Mesothelial cell of epicardium (in vitro differentiated cells): Measurements from ENCODE around the gene ZBTB24. TPM values are rescaled to one million over a fixed set of nuclear protein-coding genes. Genes with fewer than 3 reads are reported as not detected.

Source experiments
- DNase-seq, 2 experiments: peaks; one replicate each; pipeline ENCODE4 v3.0.0; 2021; ENCODE audit warnings: low spot score in 2 of 2; ENCODE audit not compliant: unreplicated experiment in 2 of 2
- H3K27ac Mint-ChIP-seq: 2 replicates; pipeline ENCODE4 v1.8.0; 2021; ENCODE audit warnings: mixed read lengths
- H3K27me3 Mint-ChIP-seq: 2 replicates; pipeline ENCODE4 v1.8.0; 2021; ENCODE audit warnings: low read depth, mixed read lengths
- H3K36me3 Mint-ChIP-seq: 2 replicates; pipeline ENCODE4 v1.8.0; 2021; ENCODE audit warnings: mixed read lengths
- H3K4me1 Mint-ChIP-seq: 2 replicates; pipeline ENCODE4 v1.8.0; 2021; ENCODE audit warnings: mixed read lengths
- H3K4me3 Mint-ChIP-seq: 2 replicates; pipeline ENCODE4 v1.8.0; 2021; ENCODE audit warnings: mild to moderate bottlenecking, moderate library complexity, mixed read lengths
- H3K9me3 Mint-ChIP-seq: 2 replicates; pipeline ENCODE4 v1.8.0; 2021; ENCODE audit warnings: mixed read lengths
- CTCF ChIP-seq: fragments of 200-600 bp; sonication (generic); IDR thresholded peaks from one replicate; pipeline ENCODE4 v1.5.0; 2021; ENCODE audit warnings: antibody characterized with exemption; ENCODE audit not compliant: unreplicated experiment
- total RNA-seq: library from RNA; stranded (reverse); gene quantifications from 3 replicates; pipeline ENCODE4 v1.2.1, GENCODE V29; 2021

The ZBTB24 gene
- total RNA-seq, 1 donor from 2014 or later = 9.1 TPM

GRCh38 chr6:109474995-109475394 is 8.0 kb downstream of the ZBTB24 start:
- Mint-ChIP-seq H3K9me3 (no peaks in the 10 kb centered on the region), H3K36me3 (peaks cover 46% of the 10 kb centered on the region), H3K27me3 (no peaks in the 10 kb centered on the region), H3K4me1 (peaks cover 21% of the 10 kb centered on the region), H3K27ac (no peak overlapping the region), H3K4me3 (no peak overlapping the region)
- DNase-seq = no peak
- TF ChIP-seq CTCF = no peak

- no peaks in the 10 kb centered on the region for H3K9me3 Mint-ChIP-seq
- H3K27ac Mint-ChIP-seq = no peak overlapping the region
- DNase-seq = no peak
- no peak for TF ChIP-seq CTCF
- no peaks in the 10 kb centered on the region for H3K27me3 Mint-ChIP-seq
- H3K4me3 Mint-ChIP-seq = no peak overlapping the region
- H3K36me3 Mint-ChIP-seq = peaks cover 40% of the 10 kb centered on the region
- H3K4me1 Mint-ChIP-seq = peaks cover 6% of the 10 kb centered on the region
These were observed 9.9 kb downstream of the ZBTB24 start for GRCh38 chr6:109473120-109473519.

- no peak overlapping the region for H3K27ac Mint-ChIP-seq
- TF ChIP-seq CTCF = no peak
- H3K9me3 Mint-ChIP-seq = no peaks in the 10 kb centered on the region
- no peak for DNase-seq
- H3K4me3 Mint-ChIP-seq = no peak overlapping the region
- peaks cover under 1% of the 10 kb centered on the region for H3K4me1 Mint-ChIP-seq
- H3K36me3 Mint-ChIP-seq = peaks cover 48% of the 10 kb centered on the region
- H3K27me3 Mint-ChIP-seq = no peaks in the 10 kb centered on the region
These were observed 10.7 kb downstream of the ZBTB24 start for GRCh38 chr6:109472132-109472995.

GRCh38 chr6:109471105-109471810 is 11.8 kb downstream of the ZBTB24 start:
- Mint-ChIP-seq H3K27ac (no peak overlapping the region), H3K36me3 (peaks cover 49% of the 10 kb centered on the region), H3K4me1 (no peaks in the 10 kb centered on the region), H3K4me3 (no peak overlapping the region), H3K27me3 (no peaks in the 10 kb centered on the region), H3K9me3 (no peaks in the 10 kb centered on the region)
- DNase-seq = no peak
- TF ChIP-seq CTCF = no peak

GRCh38 chr6:109469591-109470189 is 13.3 kb downstream of the ZBTB24 start:
- H3K27me3 Mint-ChIP-seq = no peaks in the 10 kb centered on the region
- peaks cover 43% of the 10 kb centered on the region for H3K36me3 Mint-ChIP-seq
- H3K27ac Mint-ChIP-seq = no peak overlapping the region
- TF ChIP-seq CTCF = no peak
- H3K4me3 Mint-ChIP-seq = no peak overlapping the region
- H3K4me1 Mint-ChIP-seq = no peaks in the 10 kb centered on the region
- H3K9me3 Mint-ChIP-seq = no peaks in the 10 kb centered on the region
- no peak for DNase-seq
